HCT116 (cell line): Measurements from ENCODE around the gene NUDT16L1. TPM values are rescaled to one million over a fixed set of nuclear protein-coding genes. Genes with fewer than 3 reads are reported as not detected.

Experiments
- ATAC-seq: fragments of 200-7000 bp; cut with Tn5 transposase; 2 replicates; pipeline ENCODE4 v1.9.1; 2020; ENCODE audit warnings: mild to moderate bottlenecking, moderate library complexity
- BruUV-seq: library from RNA; stranded (reverse); fragments of 400-500 nt; replicated peaks from 2 replicates; lab custom pipeline; 2021; lab: Mats Ljungman, UMichigan
- CTCF ChIA-PET: fragments of 300-600 bp; sonication (Branson Sonifier 250); formaldehyde crosslinking; loops from one replicate; lab custom pipeline; 2021; ENCODE audit warnings: antibody characterized with exemption; lab: Charles Lee
- POLR2A ChIA-PET: fragments of 300-600, 350-600 bp; sonication (Branson Sonifier 250); formaldehyde crosslinking; loops from one replicate; lab custom pipeline; 2021; ENCODE audit warnings: antibody characterized with exemption; lab: Charles Lee
- RAD21 ChIA-PET, 2 experiments: fragments of 300-600 bp; sonication (Branson Sonifier 250); formaldehyde crosslinking; loops; one replicate each; lab custom pipeline; 2023; ENCODE audit warnings: low total read pairs in 2 of 2; ENCODE audit not compliant: uncharacterized antibody in 2 of 2, unreplicated experiment in 2 of 2, low non-redundant PET in 1 of 2; lab: Charles Lee
- DNase-seq: peaks from one replicate; pipeline ENCODE4 v3.0.0-alpha.2; 2010; ENCODE audit warnings: low read depth, low spot score
- H2AFZ ChIP-seq: fragments of 200-600 bp; shearing (Covaris generic), sonication (generic); 2 replicates; pipeline ENCODE4 v1.6.1; 2017; ENCODE audit warnings: low read depth, mixed run types, mixed read lengths, antibody characterized with exemption, low read length; ENCODE audit not compliant: poor library complexity, severe bottlenecking
- H3K27ac ChIP-seq: 2 replicates; pipeline ENCODE4 v1.5.1; 2012; ENCODE audit warnings: low read depth, low read length
- H3K27me3 ChIP-seq: fragments of 200-600 bp; sonication (generic); 2 replicates; pipeline ENCODE4 v1.6.1; 2016; ENCODE audit warnings: mixed run types, low read length, mixed read lengths; ENCODE audit not compliant: insufficient read depth
- H3K36me3 ChIP-seq, 2 experiments: fragments of 200-500 bp in 1 of 2; fragments of 200-600 bp in 1 of 2; sonication (Bioruptor generic) in 1 of 2; sonication (generic) in 1 of 2; 2 replicates each; pipeline versions ENCODE4 v1.5.1 to v1.6.1; 2014 to 2016; ENCODE audit warnings: low read length in 2 of 2, inconsistent platforms in 1 of 2, mixed read lengths in 1 of 2, mixed run types in 1 of 2; ENCODE audit not compliant: insufficient read depth in 2 of 2, control insufficient read depth in 1 of 2
- H3K4me1 ChIP-seq, 2 experiments: fragments of 200-600 bp in 1 of 2; sonication (generic) in 1 of 2; 2 replicates each; pipeline versions ENCODE4 v1.5.1 to v1.6.1; 2012 to 2017; ENCODE audit warnings: low read length in 2 of 2, inconsistent platforms in 1 of 2, mild to moderate bottlenecking in 1 of 2, mixed read lengths in 1 of 2, mixed run types in 1 of 2, moderate library complexity in 1 of 2; ENCODE audit not compliant: insufficient read depth in 2 of 2, control insufficient read depth in 1 of 2
- H3K4me2 ChIP-seq: fragments of 200-600 bp; sonication (generic); 2 replicates; pipeline ENCODE4 v1.6.1; 2017; ENCODE audit warnings: mixed run types, low read length, mixed read lengths
- H3K4me3 ChIP-seq, 2 experiments: fragments of 200-600 bp in 1 of 2; sonication (generic) in 1 of 2; replicated peaks in 1 of 2; 2 replicates each; pipeline ENCODE4 v1.5.1; 2011 to 2016; ENCODE audit warnings: low read length in 2 of 2, control low read depth in 1 of 2, low read depth in 1 of 2, mild to moderate bottlenecking in 1 of 2, mixed read lengths in 1 of 2, mixed run types in 1 of 2
- H3K79me2 ChIP-seq: fragments of 200-600 bp; sonication (generic); 2 replicates; pipeline ENCODE4 v1.6.1; 2017; ENCODE audit warnings: mild to moderate bottlenecking, mixed run types, low read length, moderate library complexity, mixed read lengths; ENCODE audit not compliant: insufficient read depth
- H3K9ac ChIP-seq: fragments of 200-600 bp; sonication (generic); 2 replicates; pipeline ENCODE4 v1.6.1; 2016; ENCODE audit warnings: low read length, mixed read lengths
- H3K9me2 ChIP-seq: fragments of 200-600 bp; sonication (generic), shearing (Covaris generic); 2 replicates; pipeline ENCODE4 v1.6.1; 2017; ENCODE audit warnings: mixed run types, mild to moderate bottlenecking, moderate library complexity; ENCODE audit not compliant: insufficient read depth
- H3K9me3 ChIP-seq, 2 experiments: fragments of 200-500 bp in 1 of 2; fragments of 200-600 bp in 1 of 2; sonication (Bioruptor generic) in 1 of 2; sonication (generic) in 1 of 2; 2 replicates each; pipeline ENCODE4 v1.6.1; 2014 to 2017; ENCODE audit warnings: low read length in 2 of 2, mixed read lengths in 2 of 2, inconsistent platforms in 1 of 2, low read depth in 1 of 2, mild to moderate bottlenecking in 1 of 2, mixed run types in 1 of 2, moderate library complexity in 1 of 2; ENCODE audit not compliant: control insufficient read depth in 1 of 2, insufficient read depth in 1 of 2
- H4K20me1 ChIP-seq: fragments of 200-600 bp; sonication (generic), shearing (Covaris generic); 2 replicates; pipeline ENCODE4 v1.6.1; 2017; ENCODE audit warnings: mixed run types, mild to moderate bottlenecking, moderate library complexity; ENCODE audit not compliant: insufficient read depth
- CBX3 ChIP-seq: IDR thresholded peaks from 2 replicates; pipeline ENCODE4 v1.6.1; 2012; ENCODE audit warnings: low read depth
- CEBPB ChIP-seq: IDR thresholded peaks from 2 replicates; pipeline ENCODE4 v1.6.1; 2012; ENCODE audit warnings: low read depth
- ELF1 ChIP-seq: IDR thresholded peaks from 2 replicates; pipeline ENCODE4 v1.6.1; 2012; ENCODE audit warnings: low read depth, borderline replicate concordance
- EZH2 ChIP-seq: fragments of 200-600 bp; sonication (generic); IDR thresholded peaks from 2 replicates; pipeline ENCODE4 v1.6.1; 2017; ENCODE audit warnings: antibody characterized with exemption, mixed run types
- EZH2phosphoT487 ChIP-seq: fragments of 200-600 bp; IDR thresholded peaks from 2 replicates; pipeline ENCODE4 v1.6.1; 2018; ENCODE audit warnings: antibody characterized with exemption, borderline replicate concordance
- FOSL1 ChIP-seq: IDR thresholded peaks from 2 replicates; pipeline ENCODE4 v1.6.1; 2012; ENCODE audit warnings: low read depth
- JUND ChIP-seq: IDR thresholded peaks from 2 replicates; pipeline ENCODE4 v1.6.1; 2012
- POLR2A ChIP-seq: IDR thresholded peaks from 2 replicates; pipeline ENCODE4 v1.7.0; 2011; ENCODE audit warnings: borderline replicate concordance; ENCODE audit not compliant: insufficient read depth, insufficient read length; ENCODE audit errors: extremely low read depth
- RAD21 ChIP-seq: IDR thresholded peaks from 2 replicates; pipeline ENCODE4 v1.6.1; 2012; ENCODE audit warnings: low read depth, mild to moderate bottlenecking
- SIN3A ChIP-seq: IDR thresholded peaks from 2 replicates; pipeline ENCODE4 v1.6.1; 2012; ENCODE audit warnings: low read depth
- SP1 ChIP-seq: IDR thresholded peaks from 2 replicates; pipeline ENCODE4 v1.6.1; 2012; ENCODE audit warnings: low read depth
- SRF ChIP-seq: IDR thresholded peaks from 2 replicates; pipeline ENCODE4 v1.6.1; 2012; ENCODE audit warnings: low read depth
- YY1 ChIP-seq: IDR thresholded peaks from 2 replicates; pipeline ENCODE4 v1.6.1; 2011; ENCODE audit warnings: low read length, low read depth, moderate library complexity, mild to moderate bottlenecking; ENCODE audit not compliant: insufficient replicate concordance; ENCODE audit errors: extremely low read depth
- ZFX ChIP-seq: fragments of 450-650 bp; IDR thresholded peaks from 2 replicates; pipeline ENCODE4 v1.6.1; 2017
- ZNF274 ChIP-seq: fragments of 200-500 bp; sonication (Bioruptor generic); IDR thresholded peaks from 2 replicates; pipeline ENCODE4 v1.6.1; 2014; ENCODE audit warnings: mild to moderate bottlenecking, low read depth, low read length, inconsistent platforms
- intact Hi-C: fragments of 100-400 bp; cut with micrococcal nuclease; formaldehyde crosslinking; loops from 2 replicates; pipeline ENCODE4 v1.10.0; 2022
- total RNA-seq: library from RNA; stranded (reverse); gene quantifications from one replicate; pipeline ENCODE4 v1.2.1, GENCODE V29; 2021; ENCODE audit not compliant: unreplicated experiment
- TF ChIP-seq, protein P1 (sequence below): IDR thresholded peaks from 2 replicates; pipeline ENCODE4 v1.6.1; 2012
- TF ChIP-seq, protein P2 (sequence below): IDR thresholded peaks from 2 replicates; pipeline ENCODE4 v1.6.1; 2011; ENCODE audit warnings: mild to moderate bottlenecking, low read length, moderate library complexity; ENCODE audit not compliant: insufficient replicate concordance; ENCODE audit errors: extremely low read depth
- TF ChIP-seq, protein P3 (sequence below), 3 experiments: fragments of 200-600 bp in 1 of 3; sonication (generic) in 1 of 3; IDR thresholded peaks in 2 of 3; conservative IDR thresholded peaks in 1 of 3; 2 replicates each; pipeline ENCODE4 v1.5.1; 2012 to 2017; ENCODE audit warnings: low read depth in 2 of 3, low read length in 2 of 3, antibody characterized with exemption in 1 of 3, borderline replicate concordance in 1 of 3, control low read depth in 1 of 3, mild to moderate bottlenecking in 1 of 3, mixed read lengths in 1 of 3, mixed run types in 1 of 3, moderate library complexity in 1 of 3; ENCODE audit not compliant: insufficient read depth in 1 of 3
- TF ChIP-seq, protein P4 (sequence below): IDR thresholded peaks from 2 replicates; pipeline ENCODE4 v1.6.1; 2012
- TF ChIP-seq, protein P5 (sequence below): IDR thresholded peaks from 2 replicates; pipeline ENCODE4 v1.6.1; 2012; ENCODE audit warnings: low read depth

NUDT16L1 gene
- total RNA-seq, 1 experiment from 2014 or later: 23.4 TPM

DNA sequence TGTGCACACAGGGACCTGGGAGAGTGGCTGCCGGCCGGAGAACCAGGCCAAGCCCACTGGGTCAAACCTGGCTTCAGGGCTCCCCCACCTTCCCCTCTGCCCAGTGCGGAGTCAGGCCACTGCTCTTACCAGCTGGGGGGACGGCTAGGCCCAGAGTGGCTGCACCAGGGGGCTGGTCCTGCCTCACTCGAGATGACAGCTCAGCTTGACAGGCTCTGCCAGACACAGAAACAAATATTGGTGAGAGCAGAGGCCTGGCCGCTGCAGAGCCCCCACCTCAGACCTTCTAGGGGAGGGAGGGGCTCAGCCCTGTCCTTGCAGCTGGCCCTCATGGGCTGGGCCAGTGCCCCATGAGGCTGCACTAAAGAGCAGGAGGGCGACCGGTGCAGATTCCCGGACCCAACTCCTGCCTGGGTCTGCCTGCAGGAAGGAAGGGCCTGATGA, 4.5 kb downstream of the NUDT16L1 start:
- H3K9me2 ChIP-seq: no peaks in the 10 kb centered on the region
- no peaks in the 10 kb centered on the region for H3K27me3 ChIP-seq
- ChIA-PET POLR2A (no interaction called here), RAD21 (no interaction called here), CTCF (no interaction called here)
- no peak for TF ChIP-seq EZH2phosphoT487
- no peak for TF ChIP-seq CBX3
- no peak for TF ChIP-seq FOSL1
- TF ChIP-seq SIN3A: no peak
- TF ChIP-seq SP1: no peak
- TF ChIP-seq, protein P1, sequence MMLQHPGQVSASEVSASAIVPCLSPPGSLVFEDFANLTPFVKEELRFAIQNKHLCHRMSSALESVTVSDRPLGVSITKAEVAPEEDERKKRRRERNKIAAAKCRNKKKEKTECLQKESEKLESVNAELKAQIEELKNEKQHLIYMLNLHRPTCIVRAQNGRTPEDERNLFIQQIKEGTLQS: no peak
- TF ChIP-seq, protein P2, sequence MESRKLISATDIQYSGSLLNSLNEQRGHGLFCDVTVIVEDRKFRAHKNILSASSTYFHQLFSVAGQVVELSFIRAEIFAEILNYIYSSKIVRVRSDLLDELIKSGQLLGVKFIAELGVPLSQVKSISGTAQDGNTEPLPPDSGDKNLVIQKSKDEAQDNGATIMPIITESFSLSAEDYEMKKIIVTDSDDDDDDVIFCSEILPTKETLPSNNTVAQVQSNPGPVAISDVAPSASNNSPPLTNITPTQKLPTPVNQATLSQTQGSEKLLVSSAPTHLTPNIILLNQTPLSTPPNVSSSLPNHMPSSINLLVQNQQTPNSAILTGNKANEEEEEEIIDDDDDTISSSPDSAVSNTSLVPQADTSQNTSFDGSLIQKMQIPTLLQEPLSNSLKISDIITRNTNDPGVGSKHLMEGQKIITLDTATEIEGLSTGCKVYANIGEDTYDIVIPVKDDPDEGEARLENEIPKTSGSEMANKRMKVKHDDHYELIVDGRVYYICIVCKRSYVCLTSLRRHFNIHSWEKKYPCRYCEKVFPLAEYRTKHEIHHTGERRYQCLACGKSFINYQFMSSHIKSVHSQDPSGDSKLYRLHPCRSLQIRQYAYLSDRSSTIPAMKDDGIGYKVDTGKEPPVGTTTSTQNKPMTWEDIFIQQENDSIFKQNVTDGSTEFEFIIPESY: no peak
- no peak for TF ChIP-seq SRF
- TF ChIP-seq, protein P3, sequence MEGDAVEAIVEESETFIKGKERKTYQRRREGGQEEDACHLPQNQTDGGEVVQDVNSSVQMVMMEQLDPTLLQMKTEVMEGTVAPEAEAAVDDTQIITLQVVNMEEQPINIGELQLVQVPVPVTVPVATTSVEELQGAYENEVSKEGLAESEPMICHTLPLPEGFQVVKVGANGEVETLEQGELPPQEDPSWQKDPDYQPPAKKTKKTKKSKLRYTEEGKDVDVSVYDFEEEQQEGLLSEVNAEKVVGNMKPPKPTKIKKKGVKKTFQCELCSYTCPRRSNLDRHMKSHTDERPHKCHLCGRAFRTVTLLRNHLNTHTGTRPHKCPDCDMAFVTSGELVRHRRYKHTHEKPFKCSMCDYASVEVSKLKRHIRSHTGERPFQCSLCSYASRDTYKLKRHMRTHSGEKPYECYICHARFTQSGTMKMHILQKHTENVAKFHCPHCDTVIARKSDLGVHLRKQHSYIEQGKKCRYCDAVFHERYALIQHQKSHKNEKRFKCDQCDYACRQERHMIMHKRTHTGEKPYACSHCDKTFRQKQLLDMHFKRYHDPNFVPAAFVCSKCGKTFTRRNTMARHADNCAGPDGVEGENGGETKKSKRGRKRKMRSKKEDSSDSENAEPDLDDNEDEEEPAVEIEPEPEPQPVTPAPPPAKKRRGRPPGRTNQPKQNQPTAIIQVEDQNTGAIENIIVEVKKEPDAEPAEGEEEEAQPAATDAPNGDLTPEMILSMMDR (IDR thresholded peaks at IDR 0.05 in 2 of 3, conservative IDR thresholded peaks at IDR 0.05 in 1 of 3; ENCODE audit: borderline replicate concordance in 1 of 3, insufficient read depth in 1 of 3, low read depth in 2 of 3, low read length in 2 of 3): no peak
- TF ChIP-seq EZH2: no peak
- TF ChIP-seq ZNF274: no peak
- no peak for TF ChIP-seq JUND
- no peak for TF ChIP-seq YY1
- TF ChIP-seq, protein P4, sequence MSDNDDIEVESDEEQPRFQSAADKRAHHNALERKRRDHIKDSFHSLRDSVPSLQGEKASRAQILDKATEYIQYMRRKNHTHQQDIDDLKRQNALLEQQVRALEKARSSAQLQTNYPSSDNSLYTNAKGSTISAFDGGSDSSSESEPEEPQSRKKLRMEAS: no peak
- no peak for TF ChIP-seq RAD21
- TF ChIP-seq CEBPB: no peak
- TF ChIP-seq ELF1: no peak
- TF ChIP-seq POLR2A: no peak
- TF ChIP-seq ZFX: no peak
- TF ChIP-seq, protein P5, sequence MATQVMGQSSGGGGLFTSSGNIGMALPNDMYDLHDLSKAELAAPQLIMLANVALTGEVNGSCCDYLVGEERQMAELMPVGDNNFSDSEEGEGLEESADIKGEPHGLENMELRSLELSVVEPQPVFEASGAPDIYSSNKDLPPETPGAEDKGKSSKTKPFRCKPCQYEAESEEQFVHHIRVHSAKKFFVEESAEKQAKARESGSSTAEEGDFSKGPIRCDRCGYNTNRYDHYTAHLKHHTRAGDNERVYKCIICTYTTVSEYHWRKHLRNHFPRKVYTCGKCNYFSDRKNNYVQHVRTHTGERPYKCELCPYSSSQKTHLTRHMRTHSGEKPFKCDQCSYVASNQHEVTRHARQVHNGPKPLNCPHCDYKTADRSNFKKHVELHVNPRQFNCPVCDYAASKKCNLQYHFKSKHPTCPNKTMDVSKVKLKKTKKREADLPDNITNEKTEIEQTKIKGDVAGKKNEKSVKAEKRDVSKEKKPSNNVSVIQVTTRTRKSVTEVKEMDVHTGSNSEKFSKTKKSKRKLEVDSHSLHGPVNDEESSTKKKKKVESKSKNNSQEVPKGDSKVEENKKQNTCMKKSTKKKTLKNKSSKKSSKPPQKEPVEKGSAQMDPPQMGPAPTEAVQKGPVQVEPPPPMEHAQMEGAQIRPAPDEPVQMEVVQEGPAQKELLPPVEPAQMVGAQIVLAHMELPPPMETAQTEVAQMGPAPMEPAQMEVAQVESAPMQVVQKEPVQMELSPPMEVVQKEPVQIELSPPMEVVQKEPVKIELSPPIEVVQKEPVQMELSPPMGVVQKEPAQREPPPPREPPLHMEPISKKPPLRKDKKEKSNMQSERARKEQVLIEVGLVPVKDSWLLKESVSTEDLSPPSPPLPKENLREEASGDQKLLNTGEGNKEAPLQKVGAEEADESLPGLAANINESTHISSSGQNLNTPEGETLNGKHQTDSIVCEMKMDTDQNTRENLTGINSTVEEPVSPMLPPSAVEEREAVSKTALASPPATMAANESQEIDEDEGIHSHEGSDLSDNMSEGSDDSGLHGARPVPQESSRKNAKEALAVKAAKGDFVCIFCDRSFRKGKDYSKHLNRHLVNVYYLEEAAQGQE: no peak
- H3K4me1 ChIP-seq: peaks cover 2 to 12% of the 10 kb centered on the region in 2 experiments; a peak in 2 of 4 replicates
- ATAC-seq (no peak), DNase-seq (no peak)
- intact Hi-C loops: no loop called here
- no peak overlapping the region for H3K4me3 ChIP-seq
- no peaks in the 10 kb centered on the region for H4K20me1 ChIP-seq
- H3K9me3 ChIP-seq: no peaks in the 10 kb centered on the region
- peaks cover 14 to 15% of the 10 kb centered on the region in 2 experiments; a peak in 3 of 4 replicates for H3K36me3 ChIP-seq
- BruUV-seq: no TSS peak
- H3K4me2 ChIP-seq: no peak overlapping the region
- H3K9ac ChIP-seq: no peak overlapping the region
- no peaks in the 10 kb centered on the region; the same call in 1 of the 2 replicates for H3K79me2 ChIP-seq
- no peak overlapping the region for H3K27ac ChIP-seq
- H2AFZ ChIP-seq: no peak overlapping the region
